HG03066 (cell line): ENCODE data around the gene TPRG1.
A peak's percentile ranks its signal among the peaks of the same experiment; 100 is the strongest.

Experiments used
- ATAC-seq: cut with Tn5 transposase; IDR thresholded peaks from one replicate; pipeline ENCODE4 v1.9.1; 2021; ENCODE audit warnings: low read depth; ENCODE audit not compliant: unreplicated experiment

Gene TPRG1

GRCh38 chr3:189227249-189227648, 55.5 kb downstream of the TPRG1 start:
- ATAC-seq: no peak

- ATAC-seq: peak; percentile 87
These were observed 57.5 kb downstream of the TPRG1 start for GRCh38 chr3:189229196-189229828.

GRCh38 chr3:189232790-189233189, 61.0 kb downstream of the TPRG1 start:
- ATAC-seq: no peak

- ATAC-seq: no peak
These were observed 61.6 kb downstream of the TPRG1 start for GRCh38 chr3:189233225-189233858.

- no peak for ATAC-seq
These were observed 63.4 kb downstream of the TPRG1 start for GRCh38 chr3:189235214-189235613.

GRCh38 chr3:189236352-189236751, 64.6 kb downstream of the TPRG1 start:
- peak; percentile 54 for ATAC-seq

- ATAC-seq: no peak
These were observed 65.8 kb downstream of the TPRG1 start for GRCh38 chr3:189237526-189237925.

GRCh38 chr3:189238071-189238470, 66.3 kb downstream of the TPRG1 start:
- no peak for ATAC-seq

GRCh38 chr3:189239616-189240015, 67.8 kb downstream of the TPRG1 start:
- no peak for ATAC-seq

GRCh38 chr3:189249987-189250386, 78.2 kb downstream of the TPRG1 start:
- ATAC-seq: no peak

GRCh38 chr3:189258261-189258660, 86.5 kb downstream of the TPRG1 start:
- ATAC-seq: no peak

- ATAC-seq: no peak
These were observed 89.1 kb downstream of the TPRG1 start for GRCh38 chr3:189260556-189261493.

- no peak for ATAC-seq
These were observed 91.0 kb downstream of the TPRG1 start for GRCh38 chr3:189262746-189263145.

- no peak for ATAC-seq
These were observed 96.3 kb downstream of the TPRG1 start for GRCh38 chr3:189267981-189268613.

- ATAC-seq: no peak
These were observed 97.6 kb downstream of the TPRG1 start for GRCh38 chr3:189269365-189269764.

- no peak for ATAC-seq
These were observed 98.6 kb downstream of the TPRG1 start for GRCh38 chr3:189270248-189270832.

- ATAC-seq: no peak
These were observed 100.8 kb downstream of the TPRG1 start for GRCh38 chr3:189272500-189273119.

- no peak for ATAC-seq
These were observed 102.0 kb downstream of the TPRG1 start for GRCh38 chr3:189273736-189274135.

- ATAC-seq: no peak
These were observed 103.4 kb downstream of the TPRG1 start for GRCh38 chr3:189275182-189275581.

GRCh38 chr3:189275852-189276251, 104.1 kb downstream of the TPRG1 start:
- ATAC-seq: no peak
